Astrocyte (in vitro differentiated cells and primary cell): Measurements from ENCODE around the gene DCAF6.

Experiments
- CTCF ChIP-seq: IDR thresholded peaks from 2 replicates; pipeline ENCODE4 v1.5.1; 2011; ENCODE audit warnings: low read depth, mild to moderate bottlenecking, inconsistent platforms, low read length, moderate library complexity; ENCODE audit not compliant: insufficient read depth
- EZH2 ChIP-seq: IDR thresholded peaks from 2 replicates; pipeline ENCODE4 v1.6.1; 2012; ENCODE audit warnings: mild to moderate bottlenecking, low read length, inconsistent platforms; ENCODE audit not compliant: insufficient read depth

- TF ChIP-seq CTCF (no peak), EZH2 (no peak)
Measured at GRCh38 chr1:167987174-167987573, 50.7 kb downstream of the DCAF6 start.
